Mesothelial cell of epicardium (in vitro differentiated cells): Measurements from ENCODE around the gene MEIS1. TPM values are rescaled to one million over a fixed set of nuclear protein-coding genes. Genes with fewer than 3 reads are reported as not detected.

Experiments used
- DNase-seq, 2 experiments: peaks; one replicate each; pipeline ENCODE4 v3.0.0; 2021; ENCODE audit warnings: low spot score in 2 of 2; ENCODE audit not compliant: unreplicated experiment in 2 of 2
- H3K27ac Mint-ChIP-seq: 2 replicates; pipeline ENCODE4 v1.8.0; 2021; ENCODE audit warnings: mixed read lengths
- H3K27me3 Mint-ChIP-seq: 2 replicates; pipeline ENCODE4 v1.8.0; 2021; ENCODE audit warnings: low read depth, mixed read lengths
- H3K36me3 Mint-ChIP-seq: 2 replicates; pipeline ENCODE4 v1.8.0; 2021; ENCODE audit warnings: mixed read lengths
- H3K4me1 Mint-ChIP-seq: 2 replicates; pipeline ENCODE4 v1.8.0; 2021; ENCODE audit warnings: mixed read lengths
- H3K4me3 Mint-ChIP-seq: 2 replicates; pipeline ENCODE4 v1.8.0; 2021; ENCODE audit warnings: mild to moderate bottlenecking, moderate library complexity, mixed read lengths
- H3K9me3 Mint-ChIP-seq: 2 replicates; pipeline ENCODE4 v1.8.0; 2021; ENCODE audit warnings: mixed read lengths
- total RNA-seq: library from RNA; stranded (reverse); gene quantifications from 3 replicates; pipeline ENCODE4 v1.2.1, GENCODE V29; 2021
- TF ChIP-seq, protein P1 (sequence below): fragments of 200-600 bp; sonication (generic); IDR thresholded peaks from one replicate; pipeline ENCODE4 v1.5.0; 2021; ENCODE audit warnings: antibody characterized with exemption; ENCODE audit not compliant: unreplicated experiment

MEIS1 gene
- total RNA-seq, 1 donor from 2014 or later: 324 TPM

DNA sequence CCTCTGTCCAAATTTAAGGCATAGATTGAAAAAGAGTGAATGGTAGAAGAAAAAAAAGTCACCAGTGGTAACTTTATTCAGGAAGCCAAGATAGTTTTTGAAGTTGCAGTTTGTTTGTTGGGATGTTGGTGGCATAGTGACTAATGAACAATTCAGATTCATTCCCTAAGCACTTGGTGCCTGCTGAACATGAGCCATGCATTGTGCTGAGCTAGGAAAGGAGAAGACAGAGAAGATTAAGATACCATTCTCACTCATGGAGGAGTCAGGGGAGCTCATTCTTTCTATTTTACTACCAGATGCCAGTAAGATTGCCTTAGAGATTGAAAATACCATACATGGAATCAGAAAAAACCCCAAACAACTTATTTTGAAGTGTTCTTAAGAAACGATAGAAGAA lies 25.1 kb downstream of the MEIS1 start:
- TF ChIP-seq, protein P1, sequence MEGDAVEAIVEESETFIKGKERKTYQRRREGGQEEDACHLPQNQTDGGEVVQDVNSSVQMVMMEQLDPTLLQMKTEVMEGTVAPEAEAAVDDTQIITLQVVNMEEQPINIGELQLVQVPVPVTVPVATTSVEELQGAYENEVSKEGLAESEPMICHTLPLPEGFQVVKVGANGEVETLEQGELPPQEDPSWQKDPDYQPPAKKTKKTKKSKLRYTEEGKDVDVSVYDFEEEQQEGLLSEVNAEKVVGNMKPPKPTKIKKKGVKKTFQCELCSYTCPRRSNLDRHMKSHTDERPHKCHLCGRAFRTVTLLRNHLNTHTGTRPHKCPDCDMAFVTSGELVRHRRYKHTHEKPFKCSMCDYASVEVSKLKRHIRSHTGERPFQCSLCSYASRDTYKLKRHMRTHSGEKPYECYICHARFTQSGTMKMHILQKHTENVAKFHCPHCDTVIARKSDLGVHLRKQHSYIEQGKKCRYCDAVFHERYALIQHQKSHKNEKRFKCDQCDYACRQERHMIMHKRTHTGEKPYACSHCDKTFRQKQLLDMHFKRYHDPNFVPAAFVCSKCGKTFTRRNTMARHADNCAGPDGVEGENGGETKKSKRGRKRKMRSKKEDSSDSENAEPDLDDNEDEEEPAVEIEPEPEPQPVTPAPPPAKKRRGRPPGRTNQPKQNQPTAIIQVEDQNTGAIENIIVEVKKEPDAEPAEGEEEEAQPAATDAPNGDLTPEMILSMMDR: no peak
- H3K9me3 Mint-ChIP-seq: no peaks in the 10 kb centered on the region
- DNase-seq: no peak
- H3K27ac Mint-ChIP-seq: peak overlapping the region; percentile 64
- no peak overlapping the region for H3K4me3 Mint-ChIP-seq
- H3K4me1 Mint-ChIP-seq: peaks cover 78% of the 10 kb centered on the region
- H3K36me3 Mint-ChIP-seq: peaks cover 36% of the 10 kb centered on the region
- H3K27me3 Mint-ChIP-seq: no peaks in the 10 kb centered on the region

DNA sequence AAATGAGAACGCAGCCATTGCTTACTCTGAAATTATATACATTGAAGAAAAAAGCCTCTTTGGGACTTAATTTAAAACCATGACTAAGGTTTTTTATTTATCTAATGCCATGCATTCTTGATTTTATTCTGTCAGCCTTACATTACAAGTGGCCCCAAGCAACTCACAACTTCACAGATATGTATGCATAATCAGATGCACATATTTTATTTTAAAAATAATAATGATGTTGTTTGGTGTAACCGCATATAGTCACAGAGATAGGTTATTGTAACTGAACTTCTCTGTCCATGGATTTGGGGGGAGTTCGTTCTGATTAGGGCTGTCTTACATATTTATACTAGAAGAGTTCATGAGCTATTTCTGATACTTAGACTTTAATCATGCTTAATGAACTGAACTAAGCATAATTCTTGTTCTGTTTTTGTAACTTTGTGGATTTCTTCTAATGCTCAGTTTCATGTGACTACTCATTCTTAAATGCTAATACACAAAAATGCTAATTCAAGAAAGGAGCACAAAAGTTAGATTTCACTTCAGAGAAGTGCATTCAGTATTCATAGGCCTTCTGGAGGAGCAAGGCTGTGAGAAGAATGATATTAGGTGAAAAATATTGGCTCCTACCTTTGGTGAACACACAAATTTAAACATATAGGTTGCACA lies 26.2 kb downstream of the MEIS1 start:
- H3K27me3 Mint-ChIP-seq: no peaks in the 10 kb centered on the region
- H3K4me3 Mint-ChIP-seq: no peak overlapping the region
- no peaks in the 10 kb centered on the region for H3K9me3 Mint-ChIP-seq
- TF ChIP-seq, protein P1: no peak
- no peak for DNase-seq
- H3K36me3 Mint-ChIP-seq: peaks cover 38% of the 10 kb centered on the region
- peak overlapping the region; percentile 65 for H3K27ac Mint-ChIP-seq
- H3K4me1 Mint-ChIP-seq: peaks cover 79% of the 10 kb centered on the region

DNA sequence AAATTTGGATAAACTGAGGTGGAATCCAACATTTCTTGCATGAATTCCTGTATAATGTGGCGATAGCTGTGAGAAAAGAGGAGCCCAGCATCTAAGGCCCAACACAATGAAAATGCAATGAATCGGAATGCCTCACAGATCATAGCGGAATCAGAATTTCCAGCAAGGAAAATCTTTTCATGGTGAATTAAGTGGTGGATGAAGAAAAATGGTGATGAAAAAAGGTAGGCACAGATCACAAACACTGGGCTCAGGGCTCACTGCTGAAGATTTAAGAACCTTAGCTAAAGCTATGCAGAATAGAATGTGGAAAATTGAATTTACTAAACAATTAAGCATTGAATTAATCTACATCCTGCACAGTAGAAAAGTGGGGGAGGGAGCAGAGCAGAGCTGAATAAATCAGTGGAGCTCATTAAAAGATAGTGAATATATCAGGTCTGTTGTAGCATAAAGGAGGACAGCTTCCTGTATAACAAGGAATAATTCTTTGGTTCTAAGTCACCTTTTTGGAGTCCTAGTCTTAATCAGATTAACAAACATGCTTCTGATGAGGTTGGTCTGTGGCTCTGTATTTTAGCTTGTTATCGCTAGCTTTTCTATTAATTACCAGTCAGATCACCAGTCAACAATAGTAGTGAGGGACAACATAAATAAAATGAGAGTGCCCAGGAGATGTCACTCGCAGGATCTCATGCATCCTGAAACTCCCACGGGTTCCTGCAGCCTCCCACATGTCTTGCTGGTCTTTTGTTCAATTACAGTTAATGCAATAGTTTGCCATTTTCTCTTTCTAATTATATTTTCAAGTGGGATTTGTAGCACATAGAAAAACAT lies 27.0 kb downstream of the MEIS1 start:
- DNase-seq: no peak
- Mint-ChIP-seq H3K36me3 (peaks cover 40% of the 10 kb centered on the region), H3K27me3 (no peaks in the 10 kb centered on the region), H3K27ac (peak overlapping the region; percentile 71), H3K4me1 (peaks cover 79% of the 10 kb centered on the region), H3K9me3 (no peaks in the 10 kb centered on the region), H3K4me3 (no peak overlapping the region)
- TF ChIP-seq, protein P1: no peak

DNA sequence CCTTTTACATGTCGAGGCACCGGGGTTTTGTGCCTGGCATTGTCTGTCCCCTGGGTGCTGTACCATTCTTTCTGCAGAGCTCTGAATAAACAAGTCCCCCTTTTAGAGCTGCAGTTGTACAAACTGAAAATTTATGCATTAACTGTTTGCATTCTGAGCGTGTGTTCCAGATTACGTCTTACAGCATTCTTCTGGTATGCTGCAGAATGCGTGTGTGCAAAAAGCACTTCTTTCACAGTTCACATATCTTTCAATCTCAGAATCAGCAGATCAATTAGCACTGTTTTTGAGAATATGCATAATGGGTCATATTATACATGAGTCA lies 27.5 kb downstream of the MEIS1 start:
- Mint-ChIP-seq H3K4me1 (peaks cover 81% of the 10 kb centered on the region), H3K27me3 (no peaks in the 10 kb centered on the region), H3K4me3 (no peak overlapping the region), H3K27ac (peak overlapping the region; percentile 71), H3K9me3 (no peaks in the 10 kb centered on the region), H3K36me3 (peaks cover 40% of the 10 kb centered on the region)
- DNase-seq: no peak
- TF ChIP-seq, protein P1: no peak

DNA sequence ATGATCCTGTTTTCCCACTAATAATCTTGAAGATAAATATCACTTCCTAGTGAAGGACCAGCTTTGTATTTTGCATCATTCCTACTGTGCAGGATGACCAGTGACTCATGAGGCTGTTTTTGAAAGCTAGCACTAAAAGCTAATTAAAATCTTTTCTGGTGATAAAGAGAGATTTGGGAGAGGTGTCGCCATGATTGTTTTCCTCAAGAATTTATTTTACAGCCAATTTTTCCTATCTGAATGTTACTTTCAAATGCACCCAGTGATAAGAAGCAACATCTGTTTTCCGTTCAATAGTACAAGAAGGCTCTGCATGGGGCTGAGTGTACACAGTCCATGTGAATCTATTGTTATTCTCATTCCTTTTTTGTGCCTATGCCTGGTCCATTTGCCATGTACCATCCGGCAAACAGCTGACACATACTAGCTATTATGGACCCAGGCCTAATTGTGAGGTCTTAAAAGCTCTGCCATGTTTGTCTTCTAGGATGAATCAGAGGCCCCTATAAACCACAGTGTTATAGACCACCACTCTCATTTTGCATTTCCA lies 28.4 kb downstream of the MEIS1 start:
- Mint-ChIP-seq H3K4me1 (peaks cover 87% of the 10 kb centered on the region), H3K4me3 (no peak overlapping the region), H3K9me3 (no peaks in the 10 kb centered on the region), H3K27ac (peak overlapping the region; percentile 71), H3K27me3 (no peaks in the 10 kb centered on the region), H3K36me3 (peaks cover 47% of the 10 kb centered on the region)
- no peak for DNase-seq
- TF ChIP-seq, protein P1: no peak
